C4-2B (cell line): ENCODE data around the gene CD163L1.
"Not testable (repeated sequence)": the region's sequence is repeated elsewhere in the genome, so short reads cannot be mapped to it uniquely, and the experiment has no call there.

Experiments
- H3K27ac ChIP-seq: fragments of 450-650 bp; 2 replicates; pipeline ENCODE4 v1.5.1; 2017
- CTCF ChIP-seq: fragments of 450-650 bp; conservative IDR thresholded peaks from 2 replicates; pipeline ENCODE4 v1.5.1; 2017; ENCODE audit warnings: mild to moderate bottlenecking
- ZFX ChIP-seq: fragments of 450-650 bp; IDR thresholded peaks from 2 replicates; pipeline ENCODE4 v1.6.1; 2017

The CD163L1 gene

DNA sequence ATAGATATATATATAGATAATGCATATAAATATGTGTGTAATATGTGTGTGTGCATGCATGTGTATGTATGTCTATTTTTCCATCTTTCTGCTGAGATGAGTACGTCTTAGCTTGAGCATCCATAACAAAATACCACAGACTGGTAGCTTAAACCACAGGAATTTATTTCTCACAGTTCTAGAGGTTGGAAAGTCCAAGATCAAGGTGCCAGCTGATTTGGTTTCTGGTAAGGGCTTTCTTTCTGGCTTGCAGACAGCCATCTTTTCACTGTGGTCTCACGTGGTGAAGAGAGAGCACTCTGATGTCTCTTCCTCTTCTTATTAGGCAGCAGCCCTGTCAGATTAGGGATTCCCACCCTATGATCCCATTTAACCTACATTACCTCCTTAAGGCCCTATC is 92.8 kb downstream of the CD163L1 start:
- TF ChIP-seq ZFX (no peak), CTCF (no peak)
- no peak overlapping the region for H3K27ac ChIP-seq

DNA sequence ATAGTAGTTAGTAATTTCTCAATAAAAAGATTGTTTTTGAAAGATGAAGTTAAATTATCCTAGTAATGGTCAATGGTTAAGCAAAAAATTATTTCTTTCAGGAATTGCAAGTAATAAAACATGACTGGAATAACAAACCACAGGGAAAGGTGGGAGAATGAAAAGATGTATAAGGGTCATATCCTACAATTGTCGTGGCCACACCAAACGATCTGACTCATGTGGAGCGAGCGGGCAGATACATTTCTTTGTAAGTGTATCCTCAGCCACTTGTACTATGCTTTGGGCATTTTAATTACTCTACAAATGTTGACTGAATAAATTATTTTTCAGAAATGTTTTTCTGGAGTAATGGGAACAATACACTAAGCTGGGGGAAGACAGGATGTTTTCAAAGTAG is 94.5 kb downstream of the CD163L1 start:
- TF ChIP-seq ZFX (no peak), CTCF (no peak)
- H3K27ac ChIP-seq = no peak overlapping the region

DNA sequence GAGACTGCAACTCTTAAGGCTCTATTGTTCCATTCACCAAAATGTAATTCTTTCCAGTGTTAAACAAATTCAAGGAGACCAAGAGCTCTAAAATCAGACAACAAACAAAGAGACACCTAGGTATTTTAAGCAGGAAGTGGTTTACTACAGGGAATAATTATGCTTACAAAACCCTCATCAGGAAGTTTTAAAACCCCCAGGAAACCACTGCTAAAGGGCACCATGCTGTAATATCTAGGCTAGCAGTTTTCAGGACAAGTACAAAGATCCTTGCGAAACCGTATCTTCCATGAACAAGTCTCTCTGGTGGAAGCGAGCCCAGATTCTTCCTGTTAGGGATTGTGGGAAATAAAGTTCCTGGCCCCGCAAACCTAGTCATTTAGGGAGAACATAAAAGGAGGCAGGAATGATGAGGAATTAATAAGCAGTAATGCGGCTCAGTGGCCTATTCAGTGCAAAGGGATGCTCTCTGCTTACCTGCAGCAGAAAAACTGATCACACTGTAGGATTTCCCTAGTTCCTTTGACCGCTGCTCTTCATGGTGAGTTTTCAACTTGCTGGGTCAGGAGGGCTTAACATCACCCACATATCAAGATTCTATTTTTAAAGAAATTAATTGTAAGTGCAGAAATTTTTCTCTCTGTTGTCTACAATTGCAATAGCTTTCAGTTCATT is 97.3 kb downstream of the CD163L1 start:
- H3K27ac ChIP-seq = no peak overlapping the region
- TF ChIP-seq CTCF = no peak
- no peak for TF ChIP-seq ZFX

GRCh38 chr12:7344833-7345606 is 98.9 kb downstream of the CD163L1 start:
- TF ChIP-seq ZFX = no peak
- TF ChIP-seq CTCF = no peak
- no peak overlapping the region for H3K27ac ChIP-seq

- TF ChIP-seq CTCF = no peak
- TF ChIP-seq ZFX = no peak
Observed at GRCh38 chr12:7339675-7340074, 104.3 kb downstream of the CD163L1 start.

DNA sequence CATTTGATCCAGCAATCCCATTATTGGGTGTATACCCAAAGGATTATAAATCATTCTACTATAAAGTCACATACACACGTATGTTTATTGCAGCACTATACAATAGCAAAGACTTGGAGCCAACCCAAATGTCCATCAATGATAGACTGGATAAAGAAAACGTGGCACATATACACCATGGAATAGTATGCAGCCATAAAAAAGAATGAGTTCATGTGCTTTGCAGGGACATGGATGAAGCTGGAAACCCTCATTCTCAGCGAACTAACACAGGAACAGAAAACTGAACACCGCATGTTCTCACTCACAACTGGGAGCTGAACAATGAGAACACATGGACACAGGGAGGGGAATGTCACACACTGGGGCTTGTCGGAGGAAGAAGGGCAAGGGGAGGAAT is 106.2 kb downstream of the CD163L1 start:
- H3K27ac ChIP-seq = not testable (repeated sequence)

More at GRCh38 chr12:7339675-7340074, 104.3 kb downstream of the CD163L1 start:
- no peak overlapping the region for H3K27ac ChIP-seq

DNA sequence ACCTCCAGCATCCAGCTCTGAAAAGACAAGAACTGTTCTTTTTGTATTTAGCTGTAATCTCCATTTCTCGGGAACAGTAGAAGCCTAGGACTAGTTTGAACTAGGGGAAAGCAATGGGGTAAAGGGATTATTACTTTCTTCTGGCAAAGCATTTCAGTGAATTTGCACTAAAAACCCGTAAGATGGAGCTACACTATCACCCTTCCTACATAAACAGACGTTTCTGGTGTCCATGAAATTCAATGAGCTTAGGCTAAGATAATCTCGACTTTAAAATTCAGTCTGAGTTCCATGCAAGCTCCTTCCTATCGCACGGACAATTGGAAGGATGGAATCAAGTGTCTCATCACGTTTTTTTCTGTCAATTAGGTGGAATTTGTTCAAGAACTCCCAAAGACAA is 116.0 kb downstream of the CD163L1 start:
- H3K27ac ChIP-seq = no peak overlapping the region
- TF ChIP-seq CTCF (no peak; the same call in 1 of the 2 replicates), ZFX (no peak)
